SH-SY5Y (cell line): ENCODE data around the gene FOXK2.

ENCODE experiments used
- GATA2 ChIP-seq: IDR thresholded peaks from 2 replicates; pipeline ENCODE4 v1.6.1; 2011; ENCODE audit warnings: mild to moderate bottlenecking, low read depth, low read length
- GATA3 ChIP-seq: IDR thresholded peaks from 2 replicates; pipeline ENCODE4 v1.6.1; 2011; ENCODE audit warnings: low read depth, mild to moderate bottlenecking, low read length, moderate library complexity

FOXK2 gene

DNA sequence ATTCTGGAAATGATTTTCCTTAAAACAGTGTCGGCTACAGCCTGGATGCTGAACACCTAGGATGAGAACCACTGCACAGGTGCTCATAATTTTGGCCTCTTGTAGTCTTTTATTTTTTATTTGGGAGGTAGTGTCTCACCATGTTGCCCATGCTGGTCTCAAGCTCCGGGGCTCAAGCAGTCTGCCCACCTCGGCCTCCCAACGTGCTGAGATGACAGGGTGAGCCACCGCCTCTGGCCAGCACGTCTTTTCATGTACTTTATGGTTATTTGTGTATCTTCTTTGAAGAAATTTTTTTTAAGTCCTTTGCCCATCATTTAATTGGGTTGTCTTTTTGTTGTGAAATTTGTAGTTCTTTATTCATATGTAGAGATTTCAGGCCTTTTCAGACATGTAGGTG lies 70.7 kb downstream of the FOXK2 start:
- TF ChIP-seq GATA3 (no peak), GATA2 (no peak)

DNA sequence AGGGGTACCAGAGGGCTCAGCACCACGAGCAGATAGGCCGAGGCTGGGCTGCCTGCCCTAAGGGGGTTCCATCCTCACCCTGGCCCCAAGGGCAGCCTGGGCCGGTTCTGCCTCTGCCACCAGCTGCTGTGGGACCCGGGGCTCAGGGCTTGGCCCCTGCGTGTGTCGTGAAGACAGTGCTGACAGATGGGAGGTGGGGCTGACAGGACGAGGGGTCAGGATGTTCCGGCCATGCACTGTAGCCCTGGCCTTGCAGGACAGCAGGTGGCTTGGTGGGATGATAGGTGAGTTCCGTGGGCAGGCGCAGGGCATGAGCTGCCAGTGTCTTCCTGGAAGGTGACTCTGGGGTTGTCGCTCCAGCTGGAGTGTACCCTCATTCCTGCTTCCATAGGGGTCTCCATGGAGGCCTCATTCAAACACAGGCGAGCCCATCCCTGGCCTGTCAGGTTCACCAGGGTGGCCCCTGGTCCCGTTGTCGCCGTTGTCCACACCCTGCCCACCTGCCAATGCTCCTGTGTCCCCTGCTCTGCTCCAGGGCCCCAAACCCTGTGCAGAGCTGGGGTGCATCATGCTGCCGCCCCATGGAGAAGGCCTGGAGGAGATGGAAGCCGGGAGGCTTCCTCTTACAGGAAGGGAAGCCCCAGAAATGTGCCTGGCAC lies 71.5 kb downstream of the FOXK2 start:
- TF ChIP-seq GATA3 (no peak), GATA2 (no peak)

DNA sequence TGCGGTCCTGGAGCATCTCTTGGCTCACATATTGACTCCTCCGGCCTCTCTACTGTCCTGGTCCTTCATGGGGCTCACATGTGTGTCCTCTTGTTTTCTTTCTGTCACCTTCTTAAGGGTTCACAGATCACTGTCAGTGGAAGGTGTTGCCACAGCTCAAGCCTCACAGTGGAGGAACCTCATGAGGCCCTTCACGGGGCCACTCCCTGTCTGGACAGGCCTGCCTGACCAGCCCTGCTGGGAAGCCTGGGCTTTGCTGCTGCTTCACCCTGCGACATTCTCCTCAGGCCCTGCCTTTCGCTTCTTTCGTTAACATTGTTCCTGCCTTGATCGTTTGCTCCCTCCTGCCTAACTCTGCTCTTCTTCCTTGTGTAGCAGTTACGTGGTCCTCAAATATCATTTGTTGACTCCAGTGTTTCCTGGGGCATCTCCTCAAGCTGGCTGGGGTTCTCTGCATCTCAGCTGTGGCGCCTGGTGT lies 72.8 kb downstream of the FOXK2 start:
- TF ChIP-seq GATA3 (no peak), GATA2 (no peak)

DNA sequence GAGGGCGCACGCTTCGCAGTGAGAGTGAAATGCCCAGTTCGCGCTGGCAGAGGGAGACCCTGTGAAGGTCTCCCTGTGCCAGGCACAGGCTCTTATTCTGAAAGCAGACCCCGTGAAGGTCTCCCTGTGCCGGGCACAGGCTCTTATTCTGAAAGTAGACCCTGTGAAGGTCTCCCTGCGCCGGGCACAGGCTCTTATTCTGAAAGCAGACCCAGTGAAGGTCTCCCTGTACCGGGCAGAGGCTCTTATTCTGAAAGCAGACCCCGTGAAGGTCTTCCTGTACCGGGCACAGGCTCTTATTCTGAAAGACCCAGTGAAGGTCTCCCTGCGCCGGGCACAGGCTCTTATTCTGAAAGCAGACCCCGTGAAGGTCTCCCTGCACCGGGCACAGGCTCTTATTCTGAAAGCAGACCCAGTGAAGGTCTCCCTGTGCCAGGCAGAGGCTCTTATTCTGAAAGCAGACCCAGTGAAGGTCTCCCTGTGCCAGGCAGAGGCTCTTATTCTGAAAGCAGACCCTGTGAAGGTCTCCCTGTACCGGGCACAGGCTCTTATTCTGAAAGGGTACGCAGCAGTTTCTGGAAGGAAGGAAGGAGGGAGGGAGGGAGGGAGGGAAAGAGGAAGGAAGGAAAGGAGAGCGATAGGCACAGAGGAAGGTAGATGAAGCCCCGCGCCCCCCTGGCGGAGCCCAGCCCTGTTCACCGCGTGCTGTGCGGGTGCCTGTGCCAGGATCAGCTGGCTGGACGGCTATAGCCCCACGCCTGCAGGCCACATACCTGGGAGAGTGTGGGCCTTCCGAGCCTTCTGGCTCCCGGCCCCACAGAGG lies 73.4 kb downstream of the FOXK2 start:
- TF ChIP-seq GATA3 = no peak
- TF ChIP-seq GATA2 = no peak

DNA sequence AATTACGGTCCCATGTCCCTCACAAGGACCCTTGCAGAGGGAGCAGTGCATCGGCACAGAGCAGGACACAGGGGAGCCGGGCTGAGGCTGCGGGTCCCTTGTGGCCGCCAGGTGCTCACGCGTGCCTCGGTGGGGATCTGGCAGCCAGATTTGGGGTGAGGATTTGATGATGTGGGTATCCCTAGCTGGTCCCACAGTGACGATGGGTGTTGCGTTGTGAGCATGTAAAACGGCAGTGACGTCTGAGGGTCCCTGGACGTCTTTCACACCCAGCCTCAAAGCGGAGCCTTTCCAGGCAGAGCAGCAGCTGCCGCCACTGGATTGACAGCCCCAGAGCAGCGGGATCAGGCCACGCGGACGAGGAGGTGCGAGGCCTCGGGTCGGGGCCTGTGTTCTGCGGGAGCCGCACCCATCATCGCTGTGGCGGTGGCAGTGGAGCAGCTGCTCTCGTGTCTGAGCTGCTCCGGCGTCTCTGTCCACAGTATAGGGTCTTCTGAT lies 74.1 kb downstream of the FOXK2 start:
- TF ChIP-seq GATA3 = no peak
- TF ChIP-seq GATA2 = no peak

DNA sequence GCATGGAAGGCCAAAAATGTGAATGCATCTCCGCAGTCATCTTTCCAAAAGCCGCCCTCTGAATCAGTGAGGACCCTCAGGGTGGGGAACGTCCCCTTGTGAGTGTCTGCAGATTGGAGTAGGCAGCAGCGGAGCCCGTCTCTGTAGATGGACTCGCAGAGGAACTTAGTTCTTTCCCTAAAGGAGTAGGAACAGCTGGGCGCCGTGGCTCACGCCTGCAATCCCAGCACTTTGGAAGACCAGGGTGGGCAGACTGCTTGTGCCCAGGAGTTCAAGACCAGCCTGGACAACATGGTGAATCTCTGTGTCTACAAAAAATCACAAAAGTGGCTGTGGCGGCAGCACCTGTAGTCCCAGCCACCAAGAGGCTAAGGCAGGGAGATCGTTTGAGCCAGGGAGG lies 75.0 kb downstream of the FOXK2 start:
- no peak for TF ChIP-seq GATA3
- no peak for TF ChIP-seq GATA2

DNA sequence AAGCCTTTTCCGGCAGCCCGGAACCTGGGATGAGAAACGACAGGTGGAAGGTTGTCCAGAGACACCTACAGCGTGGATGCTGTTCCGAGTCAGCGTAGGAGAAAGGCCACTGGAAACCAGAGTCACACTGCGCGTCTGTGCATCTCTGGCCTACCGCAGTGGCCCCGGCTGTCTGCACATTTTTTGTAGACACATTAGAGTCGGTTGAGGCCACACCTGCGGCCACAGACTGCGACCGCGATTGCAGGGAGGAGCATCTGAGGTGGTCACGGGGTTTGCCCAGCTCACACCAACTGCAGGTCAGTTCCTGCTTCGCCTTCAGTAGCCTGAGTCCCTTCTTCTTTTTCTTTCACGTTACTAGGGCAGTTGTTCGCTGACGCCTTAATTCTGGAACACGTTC lies 76.4 kb downstream of the FOXK2 start:
- TF ChIP-seq GATA3 = no peak

DNA sequence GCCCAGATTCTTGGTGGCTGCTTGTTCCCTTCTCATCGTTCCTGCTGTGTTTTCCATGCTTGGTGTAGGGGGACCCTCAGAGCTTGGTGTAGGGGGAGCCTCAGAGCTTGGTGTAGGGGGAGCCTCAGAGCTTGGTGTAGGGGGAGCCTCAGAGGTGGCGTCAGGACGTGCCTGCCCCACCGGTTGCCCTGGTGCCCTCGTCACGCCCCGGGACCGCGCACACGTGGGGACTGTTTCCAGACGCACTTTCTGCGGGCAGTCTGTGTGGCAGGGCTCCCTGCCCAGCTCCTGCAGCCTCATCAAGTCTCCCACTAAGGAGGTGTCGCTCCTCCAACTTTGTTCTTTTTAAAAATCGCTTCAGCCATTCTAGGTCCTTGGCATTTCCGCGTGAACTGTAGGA lies 76.8 kb downstream of the FOXK2 start:
- no peak for TF ChIP-seq GATA3
- no peak for TF ChIP-seq GATA2

DNA sequence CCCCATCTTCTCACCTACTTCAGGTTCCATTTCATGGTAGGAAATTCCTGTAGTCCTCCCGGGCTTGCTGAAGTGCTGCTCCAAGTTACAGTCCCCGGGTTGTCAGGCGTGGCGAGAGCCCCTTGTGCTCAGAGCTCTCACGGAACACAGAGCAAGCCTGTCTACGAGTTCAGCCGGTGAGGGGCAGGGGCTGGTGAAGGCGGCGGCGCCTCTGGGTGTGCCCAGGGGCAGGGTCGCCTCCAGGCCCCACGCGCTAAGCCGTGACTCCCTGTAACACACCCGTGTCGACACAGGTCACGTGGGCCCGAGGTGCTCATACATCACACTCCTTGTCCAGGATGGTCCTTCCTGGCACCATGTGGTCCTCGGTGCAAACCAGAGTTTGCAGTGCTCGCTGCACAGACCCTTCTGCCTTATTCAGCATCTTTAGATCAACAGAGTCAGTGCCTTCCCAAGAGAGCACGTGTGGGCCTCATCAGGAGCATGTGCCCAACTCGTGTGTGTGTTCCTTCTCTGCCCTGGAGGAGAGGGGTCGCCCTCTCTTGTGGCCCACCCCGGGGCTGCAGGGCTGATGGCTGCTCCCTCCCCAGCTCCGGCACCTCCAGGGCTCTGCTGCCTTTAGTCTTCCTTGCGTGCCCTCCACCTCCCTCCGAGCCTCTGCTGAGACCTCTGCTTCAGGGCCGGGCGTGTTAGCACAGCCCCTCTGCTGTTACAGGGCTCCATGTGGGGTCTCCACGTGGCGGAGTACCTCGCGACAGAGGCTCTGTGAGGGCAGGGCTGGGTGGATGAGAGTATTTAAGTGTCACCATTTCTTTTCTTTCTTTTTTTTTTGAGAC lies 77.5 kb downstream of the FOXK2 start:
- no peak for TF ChIP-seq GATA2
- TF ChIP-seq GATA3 = no peak

DNA sequence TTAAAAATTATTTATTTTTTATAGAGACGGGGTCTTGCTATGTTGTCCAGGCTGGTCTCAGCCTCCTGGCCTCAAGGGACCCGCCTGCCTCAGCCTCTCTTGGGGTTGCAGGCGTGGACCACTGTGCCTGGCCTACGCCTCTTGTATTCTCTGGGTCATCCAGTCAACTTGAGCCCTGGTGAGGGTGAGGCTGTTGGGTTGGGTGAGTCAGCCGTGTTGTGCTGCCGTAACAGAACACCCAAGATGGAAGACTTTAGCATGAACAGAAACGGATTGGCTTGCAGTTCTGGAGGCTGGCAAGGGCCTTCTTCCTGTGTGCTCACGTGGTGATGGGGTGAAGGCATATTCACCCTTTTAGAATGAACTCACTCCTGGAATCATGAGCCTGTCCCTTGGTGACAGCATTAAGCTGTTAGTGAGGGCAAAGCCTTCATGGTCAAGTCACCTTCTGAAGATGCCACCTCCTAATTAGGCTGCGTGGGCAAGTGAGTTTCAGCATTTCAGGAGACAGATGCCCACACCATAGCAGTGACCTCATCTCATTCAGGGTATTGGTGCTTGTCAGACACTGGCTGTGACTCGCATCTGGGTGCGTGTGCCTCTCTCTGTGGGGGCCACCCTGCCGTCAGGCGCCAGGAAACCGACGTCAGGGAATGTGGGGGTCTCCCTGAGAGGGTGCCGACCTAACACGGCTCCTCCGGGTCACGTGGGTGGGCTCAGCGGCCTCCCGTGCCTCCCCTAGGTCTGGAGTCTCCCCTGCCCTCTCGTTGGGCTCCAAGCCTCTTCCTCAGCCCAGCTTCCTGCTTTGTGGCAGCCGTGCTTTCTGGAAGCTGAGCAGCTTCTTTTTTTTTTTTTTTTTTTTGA lies 79.0 kb downstream of the FOXK2 start:
- TF ChIP-seq GATA3 (no peak), GATA2 (no peak)

DNA sequence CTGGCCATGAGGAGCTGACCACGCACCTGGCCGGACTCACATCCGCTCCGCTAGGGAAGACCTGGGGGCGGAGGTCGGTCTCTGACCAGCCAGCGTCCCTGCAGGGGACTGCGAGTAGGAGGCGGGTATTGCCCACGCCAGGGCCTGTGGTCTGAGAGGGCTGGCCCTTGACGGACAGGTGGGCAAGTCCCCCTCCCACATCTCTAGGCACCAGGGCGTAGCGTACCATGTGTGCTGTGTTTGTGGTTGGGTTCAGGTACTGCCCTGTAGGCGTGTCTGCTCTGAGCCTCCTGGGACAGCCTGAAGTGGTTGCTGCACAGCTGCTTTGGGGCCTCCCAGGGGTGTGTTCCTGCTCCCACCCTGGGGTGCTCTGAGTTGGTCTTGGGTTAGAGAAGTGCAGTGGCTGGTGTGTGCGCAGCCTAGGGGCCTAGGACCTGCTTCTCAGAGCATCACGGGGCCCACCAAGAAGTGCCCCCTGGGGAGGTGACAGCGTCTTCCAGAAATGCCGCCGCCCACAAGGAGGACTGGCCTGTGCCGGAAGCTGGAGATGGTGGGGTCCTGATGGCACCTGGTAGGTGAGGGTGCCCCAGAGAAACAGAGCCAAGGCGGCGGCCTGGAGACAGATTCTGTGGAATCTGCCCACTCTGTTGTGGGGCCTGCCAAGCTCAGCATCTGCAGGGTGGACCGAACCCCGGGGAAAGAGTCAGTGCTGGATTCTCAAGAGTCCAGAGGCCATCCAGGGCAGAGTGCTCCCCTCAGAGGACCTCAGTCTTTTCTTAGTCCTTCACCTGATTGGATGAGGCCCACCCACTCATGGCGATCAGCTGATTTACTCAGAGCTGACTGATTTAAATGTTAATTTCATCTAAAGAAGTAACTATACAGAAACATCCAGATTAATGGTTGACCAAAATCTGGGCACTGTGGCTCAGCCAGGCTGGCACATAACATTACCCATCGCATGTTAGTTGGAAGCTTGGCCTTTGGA lies 80.4 kb downstream of the FOXK2 start:
- no peak for TF ChIP-seq GATA3
- no peak for TF ChIP-seq GATA2

DNA sequence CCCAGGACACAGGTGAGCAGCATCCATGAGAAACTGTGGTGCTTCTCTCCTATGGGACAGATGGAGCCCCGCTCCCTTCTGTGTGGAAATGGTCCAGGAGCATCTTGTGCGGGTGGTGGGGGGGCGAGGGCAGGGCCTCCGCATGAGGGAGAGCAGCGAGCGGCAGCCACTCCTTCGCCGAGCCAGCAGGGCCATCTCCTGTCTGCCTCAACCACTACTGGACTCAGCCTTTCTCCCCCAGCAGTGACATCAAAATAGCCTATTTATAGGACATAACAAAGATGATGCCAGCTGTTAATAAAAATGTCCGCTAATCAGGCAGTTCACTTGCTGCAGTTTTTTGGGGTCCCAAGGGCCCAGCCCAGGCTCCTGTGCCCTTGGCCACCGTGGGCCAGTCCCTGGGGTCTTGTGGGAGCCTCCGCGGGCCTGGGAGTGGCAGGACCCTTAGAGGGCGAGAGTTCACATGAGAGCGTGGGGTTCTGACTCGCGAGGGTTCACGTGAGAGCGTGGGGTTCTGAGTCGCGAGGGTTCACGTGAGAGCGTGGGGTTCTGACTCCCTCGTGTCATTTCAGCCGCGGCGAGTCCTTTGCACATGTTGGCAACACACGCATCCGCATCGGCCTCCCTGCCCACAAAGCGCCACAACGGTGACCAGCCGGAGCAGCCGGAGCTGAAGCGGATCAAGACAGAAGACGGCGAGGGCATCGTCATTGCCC lies 81.4 kb downstream of the FOXK2 start:
- TF ChIP-seq GATA2 (no peak), GATA3 (no peak)
